Stimulated activated CD4-positive, alpha-beta T cell treated with anti-CD3 and anti-CD28 coated beads, Interleukin-12 subunit alpha, Interleukin-12 subunit beta, amount 100 ng/mL, for 48 hours (primary cell): Measurements from ENCODE around the gene FAIM.
"Not testable (repeated sequence)": the region's sequence is repeated elsewhere in the genome, so short reads cannot be mapped to it uniquely, and the experiment has no call there.

ENCODE experiments used
- DNase-seq, 3 donors: peaks; one replicate each; pipeline ENCODE4 v3.0.0-alpha.2; 2020; ENCODE audit warnings: low read depth in 2 of 3, low spot score in 1 of 3

Gene FAIM

GRCh38 chr3:138600100-138600745, 8.3 kb upstream of the FAIM start:
- no peak for DNase-seq

GRCh38 chr3:138601661-138602060, 6.9 kb upstream of the FAIM start:
- DNase-seq = not testable (repeated sequence)

- DNase-seq = not testable (repeated sequence)
Observed at GRCh38 chr3:138604106-138604595, 4.4 kb upstream of the FAIM start.

- DNase-seq = no peak
Observed at GRCh38 chr3:138609898-138610266, 1.3 kb downstream of the FAIM start.

GRCh38 chr3:138615462-138615861, 6.9 kb downstream of the FAIM start:
- DNase-seq = no peak

- no peak for DNase-seq
Observed at GRCh38 chr3:138620431-138620830, 11.9 kb downstream of the FAIM start.

GRCh38 chr3:138624518-138624917, 15.9 kb downstream of the FAIM start:
- DNase-seq = no peak

- no peak for DNase-seq
Observed at GRCh38 chr3:138625707-138626365, 17.3 kb downstream of the FAIM start.

- no peak for DNase-seq
Observed at GRCh38 chr3:138629526-138629925, 21.0 kb downstream of the FAIM start.

- DNase-seq = no peak
Observed at GRCh38 chr3:138638641-138639040, 30.1 kb downstream of the FAIM start.

GRCh38 chr3:138640537-138640936, 32.0 kb downstream of the FAIM start:
- DNase-seq = no peak

GRCh38 chr3:138642226-138642926, 33.8 kb downstream of the FAIM start:
- no peak for DNase-seq

GRCh38 chr3:138642927-138643253, 34.3 kb downstream of the FAIM start:
- no peak for DNase-seq

- DNase-seq = no peak
Observed at GRCh38 chr3:138646008-138646407, 37.4 kb downstream of the FAIM start.

- no peak for DNase-seq
Observed at GRCh38 chr3:138646513-138646912, 37.9 kb downstream of the FAIM start.

- DNase-seq = no peak
Observed at GRCh38 chr3:138649134-138649533, 40.6 kb downstream of the FAIM start.

GRCh38 chr3:138653567-138653966, 45.0 kb downstream of the FAIM start:
- no peak for DNase-seq

- DNase-seq = no peak
Observed at GRCh38 chr3:138657508-138657907, 48.9 kb downstream of the FAIM start.

- DNase-seq = no peak
Observed at GRCh38 chr3:138668107-138668506, 59.5 kb downstream of the FAIM start.

- no peak for DNase-seq
Observed at GRCh38 chr3:138670407-138670806, 61.8 kb downstream of the FAIM start.

- no peak for DNase-seq
Observed at GRCh38 chr3:138673641-138674530, 65.3 kb downstream of the FAIM start.
